ENCODE measurements around the gene DTNBP1.

- TF ChIP-seq CTCF (IDR thresholded peaks at IDR 0.05) (no peak), POLR2A (IDR thresholded peaks at IDR 0.05) (no peak)
These were observed 164.2 kb downstream of the DTNBP1 start for GRCh38 chr6:15498640-15499039.

Measured in adrenal gland (tissue), 5 donors.